ENCODE results near the gene TYRP1. TPM values are rescaled to one million over a fixed set of nuclear protein-coding genes. Genes with fewer than 3 reads are reported as not detected.

TYRP1 gene, protein sequence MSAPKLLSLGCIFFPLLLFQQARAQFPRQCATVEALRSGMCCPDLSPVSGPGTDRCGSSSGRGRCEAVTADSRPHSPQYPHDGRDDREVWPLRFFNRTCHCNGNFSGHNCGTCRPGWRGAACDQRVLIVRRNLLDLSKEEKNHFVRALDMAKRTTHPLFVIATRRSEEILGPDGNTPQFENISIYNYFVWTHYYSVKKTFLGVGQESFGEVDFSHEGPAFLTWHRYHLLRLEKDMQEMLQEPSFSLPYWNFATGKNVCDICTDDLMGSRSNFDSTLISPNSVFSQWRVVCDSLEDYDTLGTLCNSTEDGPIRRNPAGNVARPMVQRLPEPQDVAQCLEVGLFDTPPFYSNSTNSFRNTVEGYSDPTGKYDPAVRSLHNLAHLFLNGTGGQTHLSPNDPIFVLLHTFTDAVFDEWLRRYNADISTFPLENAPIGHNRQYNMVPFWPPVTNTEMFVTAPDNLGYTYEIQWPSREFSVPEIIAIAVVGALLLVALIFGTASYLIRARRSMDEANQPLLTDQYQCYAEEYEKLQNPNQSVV
- total RNA-seq (10 to 100 TPM in 1 of 2 donors, 1 to 10 TPM in 1; 5.0 to 10.2 TPM), polyA plus RNA-seq (ENCODE audit: insufficient read length in 2 of 2) (1 to 10 TPM; 1.2 to 2.6 TPM)
- long read RNA-seq, donor 1 = 0 reads
- long read RNA-seq, donor 2 = 0 reads
- long read RNA-seq, donor 3 = 0 reads
- long read RNA-seq, donor 4 = 0 reads

DNA sequence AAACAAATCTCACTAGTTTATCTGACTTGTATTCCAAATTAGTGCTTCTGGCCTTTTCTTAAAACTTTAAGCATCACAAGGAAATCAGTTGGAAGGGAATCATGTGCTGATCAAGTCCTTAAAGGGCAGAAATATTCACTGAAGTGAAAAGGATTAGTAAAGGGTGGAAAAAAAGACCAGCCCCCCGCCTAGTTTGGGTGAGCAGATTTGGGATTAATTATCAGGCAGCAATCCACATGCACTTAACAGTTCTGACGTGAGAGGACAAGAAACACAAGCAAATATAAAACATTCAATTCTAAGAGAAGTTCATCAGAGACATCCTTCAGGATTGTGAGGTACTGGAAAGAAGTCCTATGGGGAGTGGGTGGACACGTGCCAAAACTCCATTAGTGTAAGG, at the start of gene TYRP1:
TSS of gene TYRP1 (plus strand) at position 245 of the 400 bp plus-strand sequence. CDS start 612 bp downstream, outside the sequence.
- Histone ChIP-seq H3K36me3 (ENCODE audit: control insufficient read depth, insufficient read depth, low read length) (no peaks in the 10 kb centered on the region), H3K27me3 (ENCODE audit: control insufficient read depth, insufficient read depth, low read length) (no peaks in the 10 kb centered on the region), H3K4me3 (ENCODE audit: low read depth, low read length) (no peak within 1 kb of the TSS), H3K9me3 (ENCODE audit: control insufficient read depth, insufficient read depth, low read length) (no peaks in the 10 kb centered on the region), H3K27ac (ENCODE audit: low read depth, low read length) (no peak within 1 kb of the TSS), H3K4me1 (ENCODE audit: control insufficient read depth, insufficient read depth, low read length) (no peaks in the 10 kb centered on the region)
- no CpG with 5 or more reads among the region's 3 CpGs for WGBS (ENCODE audit: insufficient coverage)
- DNase-seq (ENCODE audit: low read depth in 4 of 6, low spot score in 6 of 6) = no peak

DNA sequence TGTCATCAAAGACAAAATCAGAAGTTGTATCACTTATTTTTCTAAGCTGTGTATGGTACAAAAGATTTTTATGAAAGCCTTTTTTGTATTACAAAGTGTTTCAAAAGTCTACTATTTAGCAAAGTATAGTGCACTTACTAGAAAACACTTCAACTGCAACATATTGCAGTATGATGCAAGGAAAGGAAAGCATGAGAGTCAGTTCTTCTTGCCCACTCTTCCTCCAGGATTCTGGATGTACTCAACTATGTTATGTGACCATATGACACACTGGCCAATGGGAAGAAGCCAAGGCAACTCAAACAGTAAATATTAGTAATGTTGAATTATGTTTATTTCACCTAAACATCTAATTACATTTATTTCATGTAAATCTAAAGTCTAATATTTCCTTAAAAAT, 49.5 kb upstream of the TYRP1 start:
- H3K36me3 ChIP-seq (ENCODE audit: control insufficient read depth, insufficient read depth, low read length) = no peaks in the 10 kb centered on the region
- H3K9me3 ChIP-seq (ENCODE audit: control insufficient read depth, insufficient read depth, low read length) = no peaks in the 10 kb centered on the region
- H3K27ac ChIP-seq (ENCODE audit: low read depth, low read length) = no peak overlapping the region
- no peak overlapping the region for H3K4me3 ChIP-seq (ENCODE audit: low read depth, low read length)
- H3K4me1 ChIP-seq (ENCODE audit: control insufficient read depth, insufficient read depth, low read length) = no peaks in the 10 kb centered on the region
- no peaks in the 10 kb centered on the region for H3K27me3 ChIP-seq (ENCODE audit: control insufficient read depth, insufficient read depth, low read length)
- no peak for DNase-seq (ENCODE audit: low read depth in 4 of 6, low spot score in 6 of 6)

DNA sequence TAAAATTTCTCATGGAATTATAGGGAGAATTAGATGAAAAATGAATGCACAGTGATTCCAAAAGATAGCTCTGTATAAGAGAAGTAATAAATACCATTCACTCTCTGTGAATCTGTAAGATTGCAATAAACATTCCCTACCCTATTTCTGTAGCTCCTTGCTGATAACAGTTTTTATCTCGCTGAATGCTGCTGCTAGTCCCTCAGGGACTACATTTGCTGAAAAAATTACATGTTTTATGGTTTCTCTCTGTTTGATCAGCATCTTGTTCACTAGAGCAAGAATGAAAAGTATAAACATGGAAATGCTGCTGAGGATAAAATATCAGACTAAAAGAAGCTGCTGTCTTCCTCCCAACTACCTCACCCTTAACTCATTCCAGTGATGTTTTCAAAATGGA, 44.3 kb upstream of the TYRP1 start:
- H3K27ac ChIP-seq (ENCODE audit: low read depth, low read length) = no peak overlapping the region
- no CpG with 5 or more reads among the region's 1 CpG for WGBS (ENCODE audit: insufficient coverage)
- no peak overlapping the region for H3K4me3 ChIP-seq (ENCODE audit: low read depth, low read length)
- H3K27me3 ChIP-seq (ENCODE audit: control insufficient read depth, insufficient read depth, low read length) = no peaks in the 10 kb centered on the region
- H3K4me1 ChIP-seq (ENCODE audit: control insufficient read depth, insufficient read depth, low read length) = no peaks in the 10 kb centered on the region
- no peaks in the 10 kb centered on the region for H3K36me3 ChIP-seq (ENCODE audit: control insufficient read depth, insufficient read depth, low read length)
- peak in 1 of 6 donors; percentile 84 for DNase-seq (ENCODE audit: low read depth in 4 of 6, low spot score in 6 of 6)
- no peaks in the 10 kb centered on the region for H3K9me3 ChIP-seq (ENCODE audit: control insufficient read depth, insufficient read depth, low read length)

DNA sequence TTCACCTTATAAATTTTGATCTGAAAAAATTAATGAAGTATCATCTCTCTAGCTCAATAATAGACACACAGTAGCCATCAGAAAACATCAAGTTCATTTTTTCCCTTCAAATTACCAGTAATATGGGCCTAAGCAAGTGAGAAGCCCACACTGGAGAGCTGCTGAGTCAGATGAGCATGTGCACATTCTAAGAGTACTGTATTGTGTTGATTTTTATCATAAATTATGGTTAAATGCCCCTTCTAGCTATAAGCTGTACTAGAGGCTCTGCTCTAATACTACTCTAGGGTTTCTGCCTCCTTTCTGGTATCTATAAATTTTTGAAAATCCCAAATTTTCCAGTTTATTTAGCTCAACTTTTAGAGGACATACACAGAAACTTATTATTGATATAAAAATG, 42.1 kb upstream of the TYRP1 start:
- DNase-seq (ENCODE audit: low read depth in 4 of 6, low spot score in 6 of 6) = no peak
- no peak overlapping the region for H3K4me3 ChIP-seq (ENCODE audit: low read depth, low read length)
- H3K27me3 ChIP-seq (ENCODE audit: control insufficient read depth, insufficient read depth, low read length) = no peaks in the 10 kb centered on the region
- no peak overlapping the region for H3K27ac ChIP-seq (ENCODE audit: low read depth, low read length)
- no peaks in the 10 kb centered on the region for H3K4me1 ChIP-seq (ENCODE audit: control insufficient read depth, insufficient read depth, low read length)
- no peaks in the 10 kb centered on the region for H3K9me3 ChIP-seq (ENCODE audit: control insufficient read depth, insufficient read depth, low read length)
- H3K36me3 ChIP-seq (ENCODE audit: control insufficient read depth, insufficient read depth, low read length) = no peaks in the 10 kb centered on the region

DNA sequence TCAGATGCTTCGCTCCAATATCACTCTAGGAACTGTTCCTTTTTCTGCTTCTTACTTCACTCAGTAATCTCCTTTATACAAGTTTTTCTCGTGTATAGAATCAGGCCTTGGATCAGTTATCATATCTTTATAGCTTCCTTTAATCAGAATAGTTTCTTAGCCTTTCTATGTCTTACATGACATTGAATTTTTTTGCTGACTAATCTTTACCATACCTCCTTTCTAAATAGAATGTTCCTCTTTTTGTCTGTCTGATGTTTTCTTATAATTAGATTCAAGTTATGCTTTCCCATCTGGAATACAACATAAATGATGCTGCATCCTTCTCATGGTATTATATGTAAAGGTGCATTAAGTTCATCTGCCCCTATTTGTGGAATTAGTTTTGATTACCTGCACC, 40.2 kb upstream of the TYRP1 start:
- H3K27me3 ChIP-seq (ENCODE audit: control insufficient read depth, insufficient read depth, low read length) = no peaks in the 10 kb centered on the region
- no peaks in the 10 kb centered on the region for H3K9me3 ChIP-seq (ENCODE audit: control insufficient read depth, insufficient read depth, low read length)
- no peaks in the 10 kb centered on the region for H3K4me1 ChIP-seq (ENCODE audit: control insufficient read depth, insufficient read depth, low read length)
- no peak overlapping the region for H3K4me3 ChIP-seq (ENCODE audit: low read depth, low read length)
- H3K27ac ChIP-seq (ENCODE audit: low read depth, low read length) = no peak overlapping the region
- DNase-seq (ENCODE audit: low read depth in 4 of 6, low spot score in 6 of 6) = no peak
- no CpG with 5 or more reads among the region's 2 CpGs for WGBS (ENCODE audit: insufficient coverage)
- H3K36me3 ChIP-seq (ENCODE audit: control insufficient read depth, insufficient read depth, low read length) = no peaks in the 10 kb centered on the region

DNA sequence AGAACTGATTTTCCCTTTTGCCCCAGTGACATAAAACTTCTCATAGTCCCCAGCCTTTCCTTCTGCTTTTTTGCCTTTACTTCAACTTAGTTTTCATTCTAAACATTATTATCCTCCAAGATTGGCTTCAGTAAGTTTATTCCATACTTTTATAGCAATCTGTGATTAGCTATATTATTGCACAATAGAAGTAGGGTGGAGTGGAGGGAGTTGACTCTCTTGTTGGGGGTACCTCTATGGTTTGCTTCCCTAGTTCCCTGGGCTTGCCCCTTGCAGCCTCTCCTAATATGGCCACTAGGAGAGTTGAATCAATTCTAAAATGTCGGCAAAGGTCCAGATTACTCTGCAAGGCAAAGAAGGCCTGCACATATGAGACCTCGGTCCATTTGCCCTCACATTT, 36.4 kb upstream of the TYRP1 start:
- 83% methylated on average over 1 of the region's 2 CpGs for WGBS (ENCODE audit: insufficient coverage)
- no peaks in the 10 kb centered on the region for H3K27me3 ChIP-seq (ENCODE audit: control insufficient read depth, insufficient read depth, low read length)
- H3K4me1 ChIP-seq (ENCODE audit: control insufficient read depth, insufficient read depth, low read length) = no peaks in the 10 kb centered on the region
- no peaks in the 10 kb centered on the region for H3K36me3 ChIP-seq (ENCODE audit: control insufficient read depth, insufficient read depth, low read length)
- H3K9me3 ChIP-seq (ENCODE audit: control insufficient read depth, insufficient read depth, low read length) = no peaks in the 10 kb centered on the region
- H3K4me3 ChIP-seq (ENCODE audit: low read depth, low read length) = no peak overlapping the region
- H3K27ac ChIP-seq (ENCODE audit: low read depth, low read length) = no peak overlapping the region
- DNase-seq (ENCODE audit: low read depth in 4 of 6, low spot score in 6 of 6) = no peak

DNA sequence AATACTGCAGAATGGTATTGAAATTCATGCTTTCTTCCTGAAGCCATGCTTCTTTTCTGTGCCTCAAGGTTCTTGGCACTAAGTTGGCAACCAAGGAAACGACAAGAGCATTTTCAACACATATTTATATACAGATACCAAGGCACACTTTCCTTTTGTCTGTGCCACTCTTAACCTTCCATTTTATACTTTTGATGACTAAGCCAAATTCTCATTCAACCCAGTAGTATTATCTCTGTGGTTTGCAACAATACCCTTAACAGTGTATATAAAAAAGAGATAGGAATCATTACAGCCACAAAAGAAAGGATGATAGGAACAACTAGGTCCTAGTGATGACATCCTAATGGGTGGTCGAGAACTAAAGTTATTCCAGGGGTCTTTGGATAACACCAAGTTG, 36.0 kb upstream of the TYRP1 start:
- Histone ChIP-seq H3K4me1 (ENCODE audit: control insufficient read depth, insufficient read depth, low read length) (no peaks in the 10 kb centered on the region), H3K27me3 (ENCODE audit: control insufficient read depth, insufficient read depth, low read length) (no peaks in the 10 kb centered on the region), H3K36me3 (ENCODE audit: control insufficient read depth, insufficient read depth, low read length) (no peaks in the 10 kb centered on the region), H3K4me3 (ENCODE audit: low read depth, low read length) (no peak overlapping the region), H3K9me3 (ENCODE audit: control insufficient read depth, insufficient read depth, low read length) (no peaks in the 10 kb centered on the region), H3K27ac (ENCODE audit: low read depth, low read length) (no peak overlapping the region)
- WGBS (ENCODE audit: insufficient coverage) = 100% methylated on average over 1 of the region's 2 CpGs
- DNase-seq (ENCODE audit: low read depth in 4 of 6, low spot score in 6 of 6) = no peak

DNA sequence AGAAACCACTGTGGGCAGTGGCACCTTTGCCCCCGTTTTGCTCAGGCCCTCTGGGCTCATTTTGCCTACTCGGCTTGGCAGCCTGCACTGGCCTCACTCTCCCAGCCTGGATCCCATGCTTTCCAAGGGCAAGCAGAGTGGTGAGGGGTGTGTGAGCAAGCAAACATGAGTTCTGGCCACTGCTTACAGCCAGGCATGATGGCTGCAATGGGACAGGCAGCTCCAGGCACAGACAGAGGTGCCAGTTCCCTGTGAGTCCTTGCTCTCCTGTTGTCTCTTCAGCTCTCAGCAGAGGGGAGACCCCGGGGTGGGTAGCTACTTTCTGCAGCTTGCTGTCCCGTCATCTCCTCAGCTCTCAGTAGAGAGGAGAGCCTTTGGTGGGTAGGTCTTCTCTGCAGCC, 35.2 kb upstream of the TYRP1 start:
- Histone ChIP-seq H3K36me3 (ENCODE audit: control insufficient read depth, insufficient read depth, low read length) (no peaks in the 10 kb centered on the region), H3K27ac (ENCODE audit: low read depth, low read length) (no peak overlapping the region), H3K9me3 (ENCODE audit: control insufficient read depth, insufficient read depth, low read length) (no peaks in the 10 kb centered on the region), H3K4me1 (ENCODE audit: control insufficient read depth, insufficient read depth, low read length) (no peaks in the 10 kb centered on the region), H3K27me3 (ENCODE audit: control insufficient read depth, insufficient read depth, low read length) (no peaks in the 10 kb centered on the region), H3K4me3 (ENCODE audit: low read depth, low read length) (no peak overlapping the region)
- 96% methylated on average over 4 of the region's 4 CpGs for WGBS (ENCODE audit: insufficient coverage)
- DNase-seq (ENCODE audit: low read depth in 4 of 6, low spot score in 6 of 6) = no peak

DNA sequence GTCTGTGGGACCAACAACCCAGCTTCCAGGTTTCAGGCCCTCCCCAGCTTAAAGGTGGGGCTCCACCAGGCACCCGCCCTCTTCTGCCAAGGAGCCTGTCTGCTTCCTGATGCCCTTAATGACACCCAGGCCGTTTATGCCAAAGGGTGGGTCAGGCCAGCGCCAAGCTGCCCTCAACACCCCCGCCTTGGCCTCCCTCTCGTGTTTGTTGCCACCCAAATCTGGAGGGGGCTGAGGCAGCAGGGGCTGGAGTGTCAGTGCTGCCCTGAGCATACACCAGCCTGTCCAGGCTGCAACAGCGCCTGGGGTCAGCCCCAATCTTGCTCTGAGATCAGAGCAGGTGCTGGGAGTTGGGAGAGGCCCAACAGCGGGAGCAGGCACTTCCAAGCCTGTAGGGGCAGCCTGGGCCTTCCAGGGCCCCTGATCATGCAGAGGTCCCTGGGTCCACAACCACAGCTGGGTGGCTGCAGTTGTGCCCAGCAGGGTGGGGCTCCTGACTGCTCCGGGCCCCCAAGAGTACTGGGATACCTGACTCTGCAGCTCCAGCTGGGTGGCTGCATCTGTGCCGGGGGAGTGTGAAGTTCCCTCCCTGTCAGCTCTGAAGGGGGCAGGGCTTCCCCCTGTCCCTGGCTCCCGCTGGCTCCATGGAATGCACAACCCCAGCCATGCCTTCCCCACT, 34.5 kb upstream of the TYRP1 start:
- H3K4me1 ChIP-seq (ENCODE audit: control insufficient read depth, insufficient read depth, low read length) = no peaks in the 10 kb centered on the region
- H3K36me3 ChIP-seq (ENCODE audit: control insufficient read depth, insufficient read depth, low read length) = no peaks in the 10 kb centered on the region
- H3K9me3 ChIP-seq (ENCODE audit: control insufficient read depth, insufficient read depth, low read length) = no peaks in the 10 kb centered on the region
- no peak for DNase-seq (ENCODE audit: low read depth in 4 of 6, low spot score in 6 of 6)
- WGBS (ENCODE audit: insufficient coverage) = 76% methylated on average over 10 of the region's 10 CpGs
- H3K4me3 ChIP-seq (ENCODE audit: low read depth, low read length) = no peak overlapping the region
- no peaks in the 10 kb centered on the region for H3K27me3 ChIP-seq (ENCODE audit: control insufficient read depth, insufficient read depth, low read length)
- H3K27ac ChIP-seq (ENCODE audit: low read depth, low read length) = no peak overlapping the region
